IMR-90 (cell line): ENCODE data around the gene DLD. TPM values are rescaled to one million over a fixed set of nuclear protein-coding genes. Genes with fewer than 3 reads are reported as not detected.
A peak's percentile ranks its signal among the peaks of the same experiment; 100 is the strongest.

Experiments used
- ATAC-seq: fragments of 200-7000 bp; cut with Tn5 transposase; 2 replicates; pipeline ENCODE4 v1.9.1; 2020; ENCODE audit warnings: low read depth, mild to moderate bottlenecking, moderate library complexity
- BruUV-seq: library from RNA; stranded (reverse); fragments of 400-500 nt; replicated peaks from 2 replicates; lab custom pipeline; 2021; lab: Mats Ljungman, UMichigan
- CTCF ChIA-PET: fragments of 300-600 bp; formaldehyde crosslinking; extraction: SDS; loops from one replicate; lab custom pipeline; 2021; ENCODE audit warnings: antibody characterized with exemption; lab: Yijun Ruan, JAX
- POLR2A ChIA-PET: fragments of 300-600 bp; sonication (Branson Sonifier 250); formaldehyde crosslinking; loops from one replicate; lab custom pipeline; 2022; ENCODE audit warnings: antibody characterized with exemption; ENCODE audit not compliant: unreplicated experiment; lab: Charles Lee
- DNase-seq: peaks from one replicate; pipeline ENCODE4 v3.0.0; 2013
- H2AFZ ChIP-seq: replicated peaks from 2 replicates; pipeline ENCODE3; 2013; ENCODE audit warnings: low read length, mild to moderate bottlenecking; ENCODE audit not compliant: poor library complexity
- H2AK5ac ChIP-seq: 2 replicates; pipeline ENCODE4 v1.6.1; 2013; ENCODE audit warnings: low read depth, low read length, inconsistent platforms
- H2AK9ac ChIP-seq: replicated peaks from 2 replicates; pipeline ENCODE3; 2013; ENCODE audit warnings: mild to moderate bottlenecking, low read depth, low read length, moderate library complexity; ENCODE audit not compliant: poor library complexity
- H2BK120ac ChIP-seq: 2 replicates; pipeline ENCODE4 v1.6.1; 2013; ENCODE audit warnings: low read depth, low read length, inconsistent platforms
- H2BK15ac ChIP-seq: 3 replicates; pipeline ENCODE4 v1.6.1; 2013; ENCODE audit warnings: low read depth, low read length, inconsistent platforms
- H2BK20ac ChIP-seq: 2 replicates; pipeline ENCODE4 v1.6.1; 2013; ENCODE audit warnings: low read depth, mild to moderate bottlenecking, inconsistent platforms, low read length, moderate library complexity
- H2BK5ac ChIP-seq: 2 replicates; pipeline ENCODE4 v1.6.1; 2013; ENCODE audit warnings: mild to moderate bottlenecking, low read depth, low read length, inconsistent platforms; ENCODE audit not compliant: poor library complexity, severe bottlenecking
- H3K14ac ChIP-seq: replicated peaks from 2 replicates; pipeline ENCODE4 v1.6.1; 2013; ENCODE audit warnings: low read depth, low read length, inconsistent platforms
- H3K18ac ChIP-seq: 2 replicates; pipeline ENCODE4 v1.6.1; 2013; ENCODE audit warnings: low read depth, low read length, control low read depth
- H3K23ac ChIP-seq: 2 replicates; pipeline ENCODE4 v1.6.1; 2013; ENCODE audit warnings: low read depth, low read length, inconsistent platforms
- H3K27ac ChIP-seq: 2 replicates; pipeline ENCODE4 v1.5.1; 2013; ENCODE audit warnings: mild to moderate bottlenecking, control low read depth, low read length; ENCODE audit not compliant: insufficient read depth
- H3K27me3 ChIP-seq: 2 replicates; pipeline ENCODE4 v1.6.1; 2013; ENCODE audit warnings: low read length; ENCODE audit not compliant: control insufficient read depth, insufficient read depth
- H3K36me3 ChIP-seq: 2 replicates; pipeline ENCODE4 v1.6.1; 2013; ENCODE audit warnings: low read length, mixed read lengths; ENCODE audit not compliant: control insufficient read depth, insufficient read depth
- H3K4ac ChIP-seq: 2 replicates; pipeline ENCODE4 v1.6.1; 2013; ENCODE audit warnings: low read depth, low read length, inconsistent platforms
- H3K4me1 ChIP-seq: 2 replicates; pipeline ENCODE4 v1.6.1; 2013; ENCODE audit warnings: low read length, mixed read lengths; ENCODE audit not compliant: control insufficient read depth, insufficient read depth
- H3K4me2 ChIP-seq: 2 replicates; pipeline ENCODE4 v1.6.1; 2013; ENCODE audit warnings: low read depth, mild to moderate bottlenecking, control low read depth, low read length, moderate library complexity
- H3K4me3 ChIP-seq: 2 replicates; pipeline ENCODE4 v1.5.1; 2013; ENCODE audit warnings: low read depth, mild to moderate bottlenecking, control low read depth, low read length, moderate library complexity; ENCODE audit not compliant: insufficient read depth
- H3K56ac ChIP-seq: 2 replicates; pipeline ENCODE4 v1.6.1; 2013; ENCODE audit warnings: low read length, inconsistent platforms; ENCODE audit not compliant: insufficient read depth; ENCODE audit errors: extremely low read depth
- H3K79me1 ChIP-seq, 2 experiments: 2 replicates each; pipeline ENCODE4 v1.6.1; 2013; ENCODE audit warnings: low read length in 2 of 2, inconsistent platforms in 1 of 2, low read depth in 1 of 2
- H3K9ac ChIP-seq: 2 replicates; pipeline ENCODE4 v1.6.1; 2013; ENCODE audit warnings: low read depth, low read length, control low read depth
- H3K9me1 ChIP-seq: 2 replicates; pipeline ENCODE4 v1.6.1; 2013; ENCODE audit warnings: low read length, inconsistent platforms; ENCODE audit not compliant: insufficient read depth
- H3K9me3 ChIP-seq: 2 replicates; pipeline ENCODE4 v1.6.1; 2013; ENCODE audit warnings: low read length; ENCODE audit not compliant: control insufficient read depth, insufficient read depth
- H4K20me1 ChIP-seq: 2 replicates; pipeline ENCODE4 v1.6.1; 2013; ENCODE audit warnings: low read length, inconsistent platforms; ENCODE audit not compliant: insufficient read depth
- H4K5ac ChIP-seq: 2 replicates; pipeline ENCODE4 v1.6.1; 2013; ENCODE audit warnings: mild to moderate bottlenecking, low read depth, low read length, control low read depth
- H4K8ac ChIP-seq, 2 experiments: 2 replicates each; pipeline ENCODE4 v1.6.1; 2013; ENCODE audit warnings: low read depth in 2 of 2, low read length in 2 of 2, control low read depth in 1 of 2, inconsistent platforms in 1 of 2
- H4K91ac ChIP-seq: 2 replicates; pipeline ENCODE4 v1.6.1; 2013; ENCODE audit warnings: low read depth, low read length, inconsistent platforms; ENCODE audit not compliant: insufficient read depth
- CEBPB ChIP-seq: IDR thresholded peaks from 2 replicates; pipeline ENCODE4 v1.6.1; 2012; ENCODE audit warnings: low read depth, low read length, improper control_type of control experiment
- CHD1 ChIP-seq: IDR thresholded peaks from 2 replicates; pipeline ENCODE4 v1.6.1; 2012; ENCODE audit warnings: low read depth, low read length, improper control_type of control experiment
- CTCF ChIP-seq: conservative IDR thresholded peaks from 2 replicates; pipeline ENCODE4 v1.5.1; 2012; ENCODE audit warnings: mild to moderate bottlenecking, low read depth, low read length, improper control_type of control experiment
- ELK1 ChIP-seq: fragments of 150-350 bp; IDR thresholded peaks from 2 replicates; pipeline ENCODE4 v1.6.1; 2016; ENCODE audit warnings: low read depth, mild to moderate bottlenecking, low read length, moderate library complexity, borderline replicate concordance
- FOS ChIP-seq: fragments of 150-350 bp; IDR thresholded peaks from 2 replicates; pipeline ENCODE4 v1.6.1; 2016; ENCODE audit warnings: low read depth, low read length
- POLR2A ChIP-seq: IDR thresholded peaks from 2 replicates; pipeline ENCODE4 v1.6.1; 2012; ENCODE audit warnings: mild to moderate bottlenecking, low read depth, low read length
- RAD21 ChIP-seq: IDR thresholded peaks from 2 replicates; pipeline ENCODE4 v1.6.1; 2012; ENCODE audit warnings: low read length, improper control_type of control experiment
- RCOR1 ChIP-seq: IDR thresholded peaks from 2 replicates; pipeline ENCODE4 v1.6.1; 2012; ENCODE audit warnings: mild to moderate bottlenecking, low read length, improper control_type of control experiment; ENCODE audit not compliant: insufficient replicate concordance
- SMC3 ChIP-seq: fragments of 150-350 bp; IDR thresholded peaks from 2 replicates; pipeline ENCODE4 v1.6.1; 2016; ENCODE audit warnings: low read depth, mild to moderate bottlenecking, antibody characterized with exemption, low read length, moderate library complexity
- USF2 ChIP-seq: fragments of 150-350 bp; IDR thresholded peaks from 2 replicates; pipeline ENCODE4 v1.6.1; 2017; ENCODE audit warnings: mild to moderate bottlenecking, antibody characterized with exemption, low read length, low read depth
- whole genome bisulfite sequencing, 2 experiments: methylation state at CpG; one replicate each; pipeline versions ENCODE4 v1.1.5 to v1.1.7; 2013; ENCODE audit warnings: missing lambda C conversion rate in 2 of 2; ENCODE audit not compliant: insufficient read length in 1 of 2; ENCODE audit errors: extremely low coverage in 2 of 2; 5-methylcytosine and 5-hydroxymethylcytosine counted together
- dilution Hi-C: fragments of 300-500 bp; cut with HindIII; formaldehyde crosslinking; loops from one replicate; pipeline ENCODE4 v1.14.3; 2018; ENCODE audit warnings: low sequenced_read_pairs; ENCODE audit not compliant: unreplicated experiment
- in situ Hi-C: fragments of 300-500 bp; cut with MboI; formaldehyde crosslinking; loops from 3 replicates; pipeline ENCODE4 v1.14.3; 2019; ENCODE audit warnings: low sequenced_read_pairs, inconsistent platforms, mixed read lengths
- intact Hi-C: fragments of 100-400 bp; cut with micrococcal nuclease; formaldehyde crosslinking; loops from 2 replicates; pipeline ENCODE4 v1.10.0; 2022
- polyA plus RNA-seq, 3 experiments: library from polyadenylated mRNA; depleted of rRNA; stranded (reverse); fragments of >200 nt; gene quantifications; 2 replicates each; pipeline ENCODE4 v1.2.3, GENCODE V29; 2012; ENCODE audit warnings: low replicate concordance in 1 of 3
- total RNA-seq: library from RNA; depleted of rRNA; stranded (reverse); fragments of >200 nt; gene quantifications from 2 replicates; pipeline ENCODE4 v1.2.3, GENCODE V29; 2012

DLD gene
- total and polyA plus RNA-seq, 2 of the 4 experiments (the other 2 are of a cell fraction), result 121 to 361 TPM

DNA sequence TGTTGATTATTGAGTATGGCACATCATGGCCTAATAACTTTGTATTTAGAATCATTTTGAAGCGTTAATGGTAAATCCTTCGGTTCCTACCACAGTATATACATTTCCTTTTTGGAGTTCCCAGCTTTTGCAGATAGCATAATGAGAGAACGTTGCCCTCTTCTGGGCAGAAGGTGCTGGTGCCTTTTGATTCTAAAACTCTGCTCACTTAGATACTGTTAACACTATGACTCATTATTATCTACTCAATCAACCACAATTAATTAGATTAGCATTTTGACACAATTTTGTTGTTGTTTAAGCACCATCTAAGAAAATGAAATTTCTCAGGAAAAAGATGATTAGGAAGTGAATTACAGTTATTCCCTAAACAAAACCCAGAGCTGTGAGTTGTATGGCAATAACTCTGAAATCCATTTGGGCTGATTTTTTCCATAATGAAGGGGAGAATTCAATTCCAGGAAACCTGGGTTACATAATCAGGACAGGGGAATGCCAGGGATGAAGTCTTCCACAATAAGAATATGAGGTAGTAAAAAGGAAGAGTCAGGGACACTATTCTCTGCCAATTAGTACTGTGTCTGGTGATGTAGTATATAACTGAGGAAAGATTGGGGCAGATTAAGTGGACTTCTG, 11.5 kb upstream of the DLD start:
- no peak overlapping the region for H2AFZ ChIP-seq

More for the DNA sequence above, 11.5 kb upstream of the DLD start:
- Histone ChIP-seq H3K27me3 (peaks cover 13% of the 10 kb centered on the region), H4K20me1 (no peaks in the 10 kb centered on the region), H3K4ac (no peak overlapping the region), H3K4me1 (no peaks in the 10 kb centered on the region), H3K9ac (no peak overlapping the region), H4K8ac (no peak overlapping the region), H3K23ac (no peak overlapping the region), H4K5ac (no peak overlapping the region), H3K56ac (no peak overlapping the region), H3K4me3 (no peak overlapping the region), H3K79me1 (no peaks in the 10 kb centered on the region), H3K14ac (no peak overlapping the region), H3K36me3 (no peaks in the 10 kb centered on the region), H2AK9ac (no peak overlapping the region), H3K9me1 (no peaks in the 10 kb centered on the region), H2BK5ac (no peak overlapping the region), H3K27ac (no peak overlapping the region), H3K9me3 (no peaks in the 10 kb centered on the region), H3K18ac (no peak overlapping the region), H4K91ac (no peak overlapping the region), H2BK15ac (no peak overlapping the region), H3K4me2 (peak overlapping the region; percentile 44; the same call in 1 of the 2 replicates), H2AK5ac (no peak overlapping the region), H2BK120ac (no peak overlapping the region), H2BK20ac (no peak overlapping the region)
- WGBS, 2 experiments, result 0% methylated on average over 1 of the region's 3 CpGs; no CpG with 5 or more reads in 1 of the 2 experiments
- TF ChIP-seq POLR2A (no peak), USF2 (no peak), RCOR1 (no peak), CHD1 (no peak), RAD21 (peak; percentile 75), FOS (peak; percentile 68; the same call in 1 of the 2 replicates), SMC3 (peak; percentile 70), CTCF (peak; percentile 84), CEBPB (no peak), ELK1 (no peak)
- dilution Hi-C loops, result no loop called here
- ChIA-PET POLR2A (no interaction called here), CTCF (interaction anchor here (0.6 to 2.3 kb wide), 7 partner anchors 10 to 1087 kb away, joined by 3 to 15 read pairs (median 3); partner anchors contain the start of gene DLD)
- intact Hi-C loops, result loop anchor here (1.0 to 10.0 kb wide), 3 partner anchors 267 to 675 kb away; no protein-coding TSS in a partner anchor
- DNase-seq (peak; percentile 69), ATAC-seq (peak; percentile 92)
- BruUV-seq, result no TSS peak
- in situ Hi-C loops, result loop anchor here (10.0 kb wide), 1 partner anchor 135 kb away; the partner anchor contains the start of gene CBLL1
